HepG2 (cell line): ENCODE data around the gene GTF2B. TPM values are rescaled to one million over a fixed set of nuclear protein-coding genes. Genes with fewer than 3 reads are reported as not detected.
A peak's percentile ranks its signal among the peaks of the same experiment; 100 is the strongest.

Experiments used
- EHMT2 ChIP-seq: fragments of 200-600 bp; sonication (generic); IDR thresholded peaks from 2 replicates; pipeline ENCODE4 v1.7.0; 2017; ENCODE audit warnings: antibody characterized with exemption, low read depth, low read length, borderline replicate concordance
- FOXM1 ChIP-seq: sonication (generic); formaldehyde crosslinking; IDR thresholded peaks from 2 replicates; pipeline ENCODE4 v1.5.0; 2020; ENCODE audit warnings: missing genetic modification reagents
- HNF1A ChIP-seq, 2 experiments: sonication (generic) in 1 of 2; formaldehyde crosslinking in 1 of 2; IDR thresholded peaks; 2 replicates each; pipeline versions ENCODE4 v1.4.0 to v1.6.1; 2016 to 2020; ENCODE audit warnings: borderline replicate concordance in 1 of 2, low read depth in 1 of 2, mild to moderate bottlenecking in 1 of 2, missing genetic modification reagents in 1 of 2
- KLF9 ChIP-seq: IDR thresholded peaks from 2 replicates; pipeline ENCODE4 v1.6.1; 2016; ENCODE audit warnings: low read depth
- NFE2 ChIP-seq: sonication (generic); formaldehyde crosslinking; IDR thresholded peaks from 2 replicates; pipeline ENCODE4 v1.4.0; 2020; ENCODE audit warnings: missing genetic modification reagents
- NR2F6 ChIP-seq, 2 experiments: IDR thresholded peaks; 2 replicates each; pipeline ENCODE4 v1.6.1; 2016; ENCODE audit warnings: antibody characterized with exemption in 1 of 2, mild to moderate bottlenecking in 1 of 2
- RFX1 ChIP-seq: fragments of 450-650 bp; IDR thresholded peaks from 2 replicates; pipeline ENCODE4 v1.6.1; 2017
- SOX5 ChIP-seq: IDR thresholded peaks from 2 replicates; pipeline ENCODE4 v1.6.1; 2016; ENCODE audit warnings: borderline replicate concordance
- SPEN ChIP-seq: sonication (generic); formaldehyde crosslinking; IDR thresholded peaks from 2 replicates; pipeline ENCODE4 v1.5.1; 2020; ENCODE audit warnings: low read depth, mild to moderate bottlenecking, missing genetic modification reagents
- TEAD3 ChIP-seq: optimal IDR thresholded peaks from 2 replicates; pipeline ENCODE3; 2016; ENCODE audit warnings: borderline replicate concordance
- TEF ChIP-seq: sonication (generic); formaldehyde crosslinking; IDR thresholded peaks from 2 replicates; pipeline ENCODE4 v1.5.0; 2020; ENCODE audit warnings: missing genetic modification reagents
- TP53 ChIP-seq: sonication (generic); formaldehyde crosslinking; conservative IDR thresholded peaks from 2 replicates; pipeline ENCODE4 v1.4.0; 2020; ENCODE audit warnings: missing genetic modification reagents
- WIZ ChIP-seq: sonication (generic); formaldehyde crosslinking; IDR thresholded peaks from 2 replicates; pipeline ENCODE4 v1.5.1; 2020; ENCODE audit warnings: mild to moderate bottlenecking, missing genetic modification reagents
- ZNF160 ChIP-seq: sonication (generic); formaldehyde crosslinking; IDR thresholded peaks from 2 replicates; pipeline ENCODE4 v1.8.0; 2022; ENCODE audit warnings: mild to moderate bottlenecking, inconsistent platforms, missing genetic modification reagents
- ZNF569 ChIP-seq: sonication (generic); formaldehyde crosslinking; IDR thresholded peaks from 2 replicates; pipeline ENCODE4 v1.5.0; 2020; ENCODE audit warnings: mild to moderate bottlenecking, missing genetic modification reagents, moderate library complexity, borderline replicate concordance
- polyA plus RNA-seq, 8 experiments: library from polyadenylated mRNA; depleted of rRNA in 3 of 8; stranded (reverse) in 7 of 8; unstranded in 1 of 8; fragments of >200 nt; fragmentation: Illumina TruSeq in 4 of 8; extraction: Trizol in 4 of 8; gene quantifications; 2 replicates each; pipeline versions ENCODE4 v1.2.1 to v1.2.3, GENCODE V29; 2011 to 2016; ENCODE audit warnings: low read depth in 4 of 8, missing spikeins in 1 of 8, mixed read lengths in 1 of 8; ENCODE audit not compliant: insufficient read depth in 1 of 8
- total RNA-seq, 5 experiments: library from RNA; depleted of rRNA; stranded (reverse); fragments of >200 nt; fragmentation: Illumina TruSeq; extraction: Trizol; gene quantifications; 2 replicates each; pipeline ENCODE4 v1.2.3, GENCODE V29; 2016; ENCODE audit warnings: low read depth in 1 of 5
- TF ChIP-seq, protein P1 (sequence below): sonication (generic); formaldehyde crosslinking; IDR thresholded peaks from 2 replicates; pipeline ENCODE4 v1.4.0; 2020; ENCODE audit warnings: mild to moderate bottlenecking, low read depth, missing genetic modification reagents
- TF ChIP-seq, protein P2 (sequence below): sonication (generic); formaldehyde crosslinking; IDR thresholded peaks from 2 replicates; pipeline ENCODE4 v1.4.0; 2020; ENCODE audit warnings: missing genetic modification reagents

The GTF2B gene
- total and polyA plus RNA-seq, 2 of the 13 experiments (the other 11 are each of a cell fraction or from before 2014, with no cell fraction given) = 31.5 to 43.4 TPM

- TF ChIP-seq ZNF160 (CRISPR knock-in tag) (no peak; the same call in 1 of the 2 replicates), SOX5 (CRISPR knock-in tag) (peak; percentile 59; the same call in 1 of the 2 replicates), SPEN (CRISPR knock-in tag) (peak; percentile 86), EHMT2 (no peak), TEAD3 (CRISPR knock-in tag) (peak; percentile 65), RFX1 (no peak), NFE2 (no peak), TEF (CRISPR knock-in tag) (no peak), FOXM1 (CRISPR knock-in tag) (no peak), KLF9 (CRISPR knock-in tag) (0 out of 2 replicates have a peak, but pooled peaks have one; percentile 41), WIZ (CRISPR knock-in tag) (no peak), NR2F6 (IDR thresholded peaks at IDR 0.05) (no peak), NR2F6 (CRISPR knock-in tag; IDR thresholded peaks at IDR 0.05) (0 out of 2 replicates have a peak, but pooled peaks have one; percentile 7), TP53 (CRISPR knock-in tag) (no peak), HNF1A (IDR thresholded peaks at IDR 0.05; ENCODE audit: low read depth) (no peak; the same call in 1 of the 2 replicates), HNF1A (CRISPR knock-in tag; IDR thresholded peaks at IDR 0.05; ENCODE audit: borderline replicate concordance) (peak; percentile 39; the same call in 1 of the 2 replicates), ZNF569 (CRISPR knock-in tag) (no peak)
- TF ChIP-seq, protein P1, sequence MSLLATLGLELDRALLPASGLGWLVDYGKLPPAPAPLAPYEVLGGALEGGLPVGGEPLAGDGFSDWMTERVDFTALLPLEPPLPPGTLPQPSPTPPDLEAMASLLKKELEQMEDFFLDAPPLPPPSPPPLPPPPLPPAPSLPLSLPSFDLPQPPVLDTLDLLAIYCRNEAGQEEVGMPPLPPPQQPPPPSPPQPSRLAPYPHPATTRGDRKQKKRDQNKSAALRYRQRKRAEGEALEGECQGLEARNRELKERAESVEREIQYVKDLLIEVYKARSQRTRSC (CRISPR knock-in tag) = no peak
- TF ChIP-seq, protein P2, sequence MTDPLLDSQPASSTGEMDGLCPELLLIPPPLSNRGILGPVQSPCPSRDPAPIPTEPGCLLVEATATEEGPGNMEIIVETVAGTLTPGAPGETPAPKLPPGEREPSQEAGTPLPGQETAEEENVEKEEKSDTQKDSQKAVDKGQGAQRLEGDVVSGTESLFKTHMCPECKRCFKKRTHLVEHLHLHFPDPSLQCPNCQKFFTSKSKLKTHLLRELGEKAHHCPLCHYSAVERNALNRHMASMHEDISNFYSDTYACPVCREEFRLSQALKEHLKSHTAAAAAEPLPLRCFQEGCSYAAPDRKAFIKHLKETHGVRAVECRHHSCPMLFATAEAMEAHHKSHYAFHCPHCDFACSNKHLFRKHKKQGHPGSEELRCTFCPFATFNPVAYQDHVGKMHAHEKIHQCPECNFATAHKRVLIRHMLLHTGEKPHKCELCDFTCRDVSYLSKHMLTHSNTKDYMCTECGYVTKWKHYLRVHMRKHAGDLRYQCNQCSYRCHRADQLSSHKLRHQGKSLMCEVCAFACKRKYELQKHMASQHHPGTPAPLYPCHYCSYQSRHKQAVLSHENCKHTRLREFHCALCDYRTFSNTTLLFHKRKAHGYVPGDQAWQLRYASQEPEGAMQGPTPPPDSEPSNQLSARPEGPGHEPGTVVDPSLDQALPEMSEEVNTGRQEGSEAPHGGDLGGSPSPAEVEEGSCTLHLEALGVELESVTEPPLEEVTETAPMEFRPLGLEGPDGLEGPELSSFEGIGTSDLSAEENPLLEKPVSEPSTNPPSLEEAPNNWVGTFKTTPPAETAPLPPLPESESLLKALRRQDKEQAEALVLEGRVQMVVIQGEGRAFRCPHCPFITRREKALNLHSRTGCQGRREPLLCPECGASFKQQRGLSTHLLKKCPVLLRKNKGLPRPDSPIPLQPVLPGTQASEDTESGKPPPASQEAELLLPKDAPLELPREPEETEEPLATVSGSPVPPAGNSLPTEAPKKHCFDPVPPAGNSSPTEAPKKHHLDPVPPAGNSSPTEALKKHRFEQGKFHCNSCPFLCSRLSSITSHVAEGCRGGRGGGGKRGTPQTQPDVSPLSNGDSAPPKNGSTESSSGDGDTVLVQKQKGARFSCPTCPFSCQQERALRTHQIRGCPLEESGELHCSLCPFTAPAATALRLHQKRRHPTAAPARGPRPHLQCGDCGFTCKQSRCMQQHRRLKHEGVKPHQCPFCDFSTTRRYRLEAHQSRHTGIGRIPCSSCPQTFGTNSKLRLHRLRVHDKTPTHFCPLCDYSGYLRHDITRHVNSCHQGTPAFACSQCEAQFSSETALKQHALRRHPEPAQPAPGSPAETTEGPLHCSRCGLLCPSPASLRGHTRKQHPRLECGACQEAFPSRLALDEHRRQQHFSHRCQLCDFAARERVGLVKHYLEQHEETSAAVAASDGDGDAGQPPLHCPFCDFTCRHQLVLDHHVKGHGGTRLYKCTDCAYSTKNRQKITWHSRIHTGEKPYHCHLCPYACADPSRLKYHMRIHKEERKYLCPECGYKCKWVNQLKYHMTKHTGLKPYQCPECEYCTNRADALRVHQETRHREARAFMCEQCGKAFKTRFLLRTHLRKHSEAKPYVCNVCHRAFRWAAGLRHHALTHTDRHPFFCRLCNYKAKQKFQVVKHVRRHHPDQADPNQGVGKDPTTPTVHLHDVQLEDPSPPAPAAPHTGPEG (CRISPR knock-in tag) = no peak
Measured at GRCh38 chr1:88891318-88891950, at the start of gene GTF2B (continued).
